HG02852 (cell line): ENCODE measurements around the gene MVP.
"Not testable (repeated sequence)": the region's sequence is repeated elsewhere in the genome, so short reads cannot be mapped to it uniquely, and the experiment has no call there.

Source experiments
- ATAC-seq: cut with Tn5 transposase; IDR thresholded peaks from one replicate; pipeline ENCODE4 v1.9.1; 2021; ENCODE audit warnings: mild to moderate bottlenecking, moderate library complexity; ENCODE audit not compliant: unreplicated experiment

The MVP gene

DNA sequence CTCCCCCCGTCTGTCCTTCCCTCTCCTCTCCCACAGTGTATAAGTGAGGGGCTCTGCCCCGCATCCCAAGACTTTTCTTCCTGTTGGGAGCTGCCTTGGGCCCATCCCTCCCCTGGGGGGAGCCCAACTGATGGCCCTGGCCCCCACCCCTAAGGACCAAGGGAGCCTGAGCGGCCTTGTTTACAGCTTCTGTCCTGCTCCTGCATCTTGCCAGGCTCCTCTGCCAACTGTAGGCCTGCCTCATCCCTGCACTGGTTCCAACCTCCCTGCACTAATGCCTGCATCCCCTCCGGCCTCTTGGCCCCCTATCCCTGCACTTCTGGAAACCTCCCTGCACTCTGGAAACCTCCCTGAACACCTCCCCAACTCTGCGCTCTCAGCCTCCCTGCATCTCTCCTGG, 5.7 kb upstream of the MVP start:
- ATAC-seq = no peak

DNA sequence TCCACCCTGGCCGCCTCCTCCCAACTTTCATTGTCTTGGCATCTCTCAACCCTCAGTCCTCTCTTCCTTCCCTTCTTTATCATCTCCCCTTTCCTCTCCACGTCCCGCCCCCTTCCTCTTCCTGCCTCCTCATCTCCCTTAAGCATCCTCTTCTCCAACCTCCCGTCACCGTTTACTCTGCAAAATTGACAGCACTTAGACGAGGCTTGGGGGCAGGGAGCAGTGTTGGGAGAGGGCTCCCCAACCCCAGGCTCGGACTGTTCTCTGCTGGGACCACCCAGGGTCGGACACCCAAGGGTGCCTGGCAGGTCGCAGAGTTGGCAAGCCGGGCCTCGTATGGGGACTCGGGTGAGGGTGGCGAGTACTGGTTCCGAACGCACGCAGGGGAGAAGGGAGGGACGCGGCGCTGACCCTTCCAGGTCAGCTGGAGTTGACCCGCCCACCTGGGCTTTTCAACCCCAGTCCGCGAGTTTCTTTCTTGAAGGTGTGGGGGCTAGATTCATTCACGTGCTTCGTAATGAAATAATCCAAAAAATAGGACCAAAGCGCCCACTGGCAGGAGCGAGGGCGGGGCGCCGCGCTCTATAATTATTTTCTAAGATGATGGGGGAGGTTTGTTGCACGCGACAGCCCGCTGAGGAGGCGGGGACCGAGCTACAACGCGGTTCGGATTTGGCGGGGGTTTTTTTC, 5.1 kb upstream of the MVP start:
- no peak for ATAC-seq

DNA sequence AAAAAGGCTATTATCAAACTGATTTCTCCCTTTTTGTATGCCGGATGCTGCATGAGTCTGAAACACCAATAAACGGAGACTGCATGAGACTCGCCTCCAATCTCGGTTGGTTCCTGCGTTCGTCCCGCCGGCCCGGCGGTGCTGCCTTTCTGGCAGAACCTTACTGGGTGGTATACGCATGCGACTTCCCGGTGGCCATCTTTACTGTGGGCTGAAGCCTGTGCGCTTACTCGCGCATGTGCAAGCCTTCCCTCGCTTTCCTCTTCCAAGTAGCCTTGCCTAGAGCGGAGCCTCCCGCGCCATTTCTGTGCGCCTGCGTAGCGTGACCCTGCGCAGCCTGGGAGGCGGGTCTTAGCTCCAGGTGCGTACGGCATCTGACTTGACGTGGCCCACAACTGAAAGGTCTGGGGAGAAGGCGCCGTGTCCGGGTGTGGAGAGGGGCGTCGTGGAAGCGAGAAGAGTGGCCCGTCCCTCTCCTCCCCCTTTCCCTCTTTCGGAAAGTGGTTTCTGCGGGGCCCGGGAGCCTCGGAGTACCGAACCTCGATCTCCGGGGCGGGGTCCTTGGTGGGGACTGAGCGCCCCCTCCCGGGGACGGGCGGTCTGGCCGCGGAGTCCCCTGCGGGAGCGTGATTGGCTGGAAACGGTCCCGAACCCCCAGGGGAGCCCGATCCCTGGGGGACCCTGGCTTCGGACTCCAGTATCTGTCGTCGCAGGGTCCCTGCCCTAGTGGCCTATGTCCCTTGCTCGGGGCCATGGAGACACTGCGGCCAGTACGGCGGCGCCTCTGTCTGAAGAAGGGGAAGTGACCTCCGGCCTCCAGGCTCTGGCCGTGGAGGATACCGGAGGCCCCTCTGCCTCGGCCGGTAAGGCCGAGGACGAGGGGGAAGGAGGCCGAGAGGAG, 4.2 kb upstream of the MVP start, which contains the start of gene PAGR1:
PAGR1 (plus strand) TSS at position 360 of the 901 bp plus-strand sequence; CDS start at position 734, 374 bp downstream.
- peak; percentile 49 for ATAC-seq

DNA sequence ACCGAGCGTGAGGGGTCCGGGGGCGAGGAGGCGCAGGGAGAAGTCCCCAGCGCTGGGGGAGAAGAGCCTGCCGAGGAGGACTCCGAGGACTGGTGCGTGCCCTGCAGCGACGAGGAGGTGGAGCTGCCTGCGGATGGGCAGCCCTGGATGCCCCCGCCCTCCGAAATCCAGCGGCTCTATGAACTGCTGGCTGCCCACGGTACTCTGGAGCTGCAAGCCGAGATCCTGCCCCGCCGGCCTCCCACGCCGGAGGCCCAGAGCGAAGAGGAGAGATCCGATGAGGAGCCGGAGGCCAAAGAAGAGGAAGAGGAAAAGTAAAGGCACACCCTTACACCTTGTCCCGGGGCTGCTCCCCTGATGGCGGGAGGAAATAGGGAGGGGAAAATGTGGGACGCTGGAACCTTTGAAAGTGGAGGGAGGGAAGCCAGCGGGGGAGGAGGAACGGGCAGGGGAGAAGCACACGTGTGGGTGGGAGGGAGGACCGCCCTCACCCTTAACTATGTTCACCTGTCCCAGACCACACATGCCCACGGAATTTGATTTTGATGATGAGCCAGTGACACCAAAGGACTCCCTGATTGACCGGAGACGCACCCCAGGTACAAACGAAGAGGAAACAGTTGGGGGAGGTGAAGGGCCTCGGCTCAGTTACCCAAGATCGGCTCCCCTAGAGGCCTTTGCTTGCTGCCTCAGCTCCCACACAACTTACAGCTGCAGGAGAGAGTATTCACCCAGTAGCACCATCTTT, 3.4 kb upstream of the MVP start:
- ATAC-seq = peak; percentile 4

DNA sequence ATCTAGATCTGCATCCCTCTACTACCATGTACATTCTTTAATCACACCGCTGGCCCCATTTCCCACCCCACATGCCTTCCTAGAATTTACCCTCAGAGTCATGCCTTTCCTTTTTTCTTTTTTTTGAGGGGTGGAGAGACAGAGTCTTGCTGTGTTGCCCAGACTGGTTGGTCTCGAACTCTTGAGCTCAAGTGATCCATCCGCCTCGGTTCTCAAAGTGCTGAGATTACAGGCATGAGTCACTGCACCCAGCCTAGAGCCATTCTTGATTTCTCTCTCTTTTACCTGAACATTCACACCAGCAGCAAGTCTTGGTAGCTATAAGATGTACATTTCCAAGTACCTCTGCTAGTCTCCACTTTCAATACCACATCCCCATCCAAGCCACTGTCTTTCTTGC, 2.2 kb upstream of the MVP start:
- ATAC-seq = no peak

DNA sequence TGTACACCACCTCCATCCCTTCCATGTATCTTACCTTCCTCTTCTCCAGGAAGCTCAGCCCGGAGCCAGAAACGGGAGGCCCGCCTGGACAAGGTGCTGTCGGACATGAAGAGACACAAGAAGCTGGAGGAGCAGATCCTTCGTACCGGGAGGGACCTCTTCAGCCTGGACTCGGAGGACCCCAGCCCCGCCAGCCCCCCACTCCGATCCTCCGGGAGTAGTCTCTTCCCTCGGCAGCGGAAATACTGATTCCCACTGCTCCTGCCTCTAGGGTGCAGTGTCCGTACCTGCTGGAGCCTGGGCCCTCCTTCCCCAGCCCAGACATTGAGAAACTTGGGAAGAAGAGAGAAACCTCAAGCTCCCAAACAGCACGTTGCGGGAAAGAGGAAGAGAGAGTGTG, 756 bp upstream of the MVP start:
- ATAC-seq = no peak

DNA sequence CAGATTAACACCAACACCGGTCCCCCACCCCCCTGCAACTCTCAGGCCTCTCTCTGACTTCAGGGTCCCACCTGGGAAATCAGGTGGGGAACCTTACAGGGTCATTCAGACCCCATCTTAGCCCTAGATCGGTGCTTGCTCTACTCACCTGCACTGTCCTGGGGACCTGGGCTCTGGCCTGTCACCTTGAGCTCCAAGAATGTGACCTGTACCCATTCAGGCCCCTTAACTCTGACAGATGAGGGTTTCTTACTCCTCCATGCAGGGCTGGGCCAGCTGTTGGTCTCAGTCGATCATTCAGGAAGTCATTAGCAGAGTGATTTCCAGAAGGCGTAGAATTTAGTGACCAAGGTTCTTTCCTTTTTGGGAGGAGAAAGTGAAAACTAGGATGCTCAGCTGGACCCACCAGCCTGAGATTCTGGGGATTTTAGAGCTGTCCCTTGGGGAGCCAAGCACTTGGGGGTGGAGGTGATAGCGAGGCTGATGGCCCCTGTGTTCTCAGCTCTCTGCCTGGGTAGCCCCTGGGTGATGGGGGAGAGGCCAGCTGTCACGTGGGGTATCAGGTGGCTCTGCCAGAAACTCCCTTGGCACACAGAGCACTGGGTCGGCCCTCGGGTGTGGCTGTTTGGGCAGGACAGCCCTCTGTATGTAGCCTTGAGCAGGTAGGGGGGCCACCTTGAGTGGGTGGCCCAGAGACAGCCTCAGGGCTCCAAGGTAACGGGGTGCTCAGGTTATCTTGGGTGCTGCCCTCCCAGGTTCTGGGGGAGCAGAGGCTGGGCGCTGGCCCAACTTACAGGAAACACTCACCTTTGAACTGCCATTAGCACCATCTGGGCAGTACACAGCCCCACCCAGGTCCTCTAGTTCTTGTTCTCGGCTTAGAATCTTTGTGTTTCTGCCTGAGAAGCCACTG, 724 bp downstream of the MVP start:
- peak; percentile 49 for ATAC-seq

DNA sequence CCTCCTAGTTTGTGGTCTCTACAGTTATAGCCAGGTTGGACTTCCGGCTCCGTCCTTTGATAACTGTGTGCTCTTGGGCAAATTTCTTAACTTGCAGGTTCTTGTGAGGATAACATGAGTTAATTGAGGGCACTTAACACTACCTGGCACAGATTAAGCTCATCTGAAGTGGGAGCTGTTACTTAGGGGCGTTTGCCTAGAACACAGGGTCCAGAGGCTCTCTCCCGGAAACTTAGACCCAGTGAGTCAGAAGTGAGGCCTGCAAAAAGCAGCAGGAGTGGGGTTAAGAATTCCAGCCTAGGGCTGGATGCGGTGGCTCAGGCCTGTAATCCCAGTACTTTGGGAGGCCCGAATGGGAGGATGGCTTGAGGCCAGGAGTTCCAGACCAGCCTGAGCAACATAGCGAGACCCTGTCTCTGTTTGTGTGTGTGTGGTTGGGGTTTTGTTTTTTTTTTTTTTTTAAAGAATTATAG, 1.4 kb downstream of the MVP start:
- no peak for ATAC-seq

DNA sequence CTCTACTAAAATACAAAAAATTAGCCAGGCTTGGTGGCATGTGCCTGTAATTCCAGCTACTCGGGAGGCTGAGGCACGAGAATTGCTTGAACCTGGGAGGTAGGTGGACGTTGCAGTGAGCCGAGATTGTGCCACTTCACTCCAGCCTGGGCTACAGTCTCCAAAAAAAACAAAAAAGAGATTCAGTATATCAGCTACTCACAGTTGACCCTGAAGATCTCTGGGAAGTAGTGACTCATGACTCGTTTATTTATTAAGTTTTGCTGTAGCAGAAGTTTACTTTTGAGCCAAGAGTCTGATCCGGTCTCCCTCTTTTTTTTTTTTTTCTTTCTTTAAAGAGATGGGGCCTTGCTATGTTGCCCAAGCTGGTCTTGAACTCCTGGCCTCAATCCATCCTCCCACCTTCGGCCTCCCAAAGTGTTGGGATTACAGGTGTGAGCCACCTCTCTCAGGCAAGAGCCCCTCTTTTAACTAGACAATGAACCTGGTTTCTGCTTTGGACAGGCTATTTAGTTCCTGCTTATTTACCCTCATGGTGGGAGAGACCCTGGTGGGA, 4.4 kb downstream of the MVP start:
- no peak for ATAC-seq

DNA sequence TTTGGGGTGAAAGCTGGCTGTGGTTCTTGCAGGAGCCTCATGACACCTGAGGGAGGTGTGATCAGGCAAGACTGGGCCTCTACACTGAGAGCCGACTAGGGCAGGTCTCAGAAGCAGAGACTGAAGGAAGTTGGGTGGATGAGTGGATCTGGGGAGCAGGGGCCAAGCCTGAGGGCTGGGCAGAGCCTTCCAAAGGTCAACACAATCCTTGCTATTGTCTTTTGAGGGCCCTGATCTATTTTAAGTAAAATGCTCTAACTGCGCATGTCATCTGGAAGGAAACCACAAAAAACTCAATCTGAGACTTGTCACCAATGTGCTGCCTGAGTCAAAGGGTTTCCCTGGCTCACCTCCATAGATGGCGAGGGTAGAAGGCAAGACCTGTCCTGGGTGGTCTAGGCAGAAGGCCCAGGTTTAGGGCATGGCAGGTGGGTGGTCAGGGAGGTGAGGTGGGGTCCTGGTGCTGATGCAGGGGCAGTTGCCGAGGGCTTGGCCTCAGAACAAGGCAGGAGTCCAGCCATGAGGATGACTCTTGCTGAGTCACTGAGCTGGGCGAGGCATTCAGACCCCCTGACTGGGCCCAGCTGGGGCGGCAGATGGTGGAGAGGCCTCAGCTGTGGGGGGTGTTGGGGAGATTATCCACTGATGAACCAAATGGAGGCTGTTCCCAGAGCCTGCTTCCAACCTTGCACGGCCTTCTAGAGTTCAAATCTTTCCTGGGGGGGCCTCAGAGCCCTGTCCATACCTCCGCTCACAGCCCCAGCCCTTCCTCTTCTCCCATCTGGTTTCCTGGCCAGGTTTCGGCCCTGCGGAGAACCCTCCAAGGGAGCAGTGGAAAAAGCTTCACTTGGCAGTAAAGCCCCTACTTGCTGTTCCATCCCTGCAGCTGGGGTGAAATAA, 5.1 kb downstream of the MVP start:
- ATAC-seq = no peak

DNA sequence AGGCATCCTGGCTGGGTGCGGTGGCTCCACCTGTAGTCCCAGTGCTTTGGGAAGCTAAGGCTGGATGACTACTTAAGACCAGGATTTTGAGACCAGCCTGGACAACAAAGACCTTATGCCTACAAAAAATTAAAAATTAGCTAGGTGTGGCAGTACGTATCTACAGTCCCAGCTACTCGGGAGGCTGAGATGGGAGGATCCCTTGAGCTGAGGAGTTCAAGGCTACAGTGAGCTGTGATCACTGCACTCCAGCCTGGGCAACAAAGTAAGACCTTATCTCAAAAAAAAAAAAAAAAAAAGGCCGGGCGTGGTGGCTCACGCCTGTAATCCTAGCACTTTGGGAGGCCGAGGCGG, 6.1 kb downstream of the MVP start:
- no peak for ATAC-seq

DNA sequence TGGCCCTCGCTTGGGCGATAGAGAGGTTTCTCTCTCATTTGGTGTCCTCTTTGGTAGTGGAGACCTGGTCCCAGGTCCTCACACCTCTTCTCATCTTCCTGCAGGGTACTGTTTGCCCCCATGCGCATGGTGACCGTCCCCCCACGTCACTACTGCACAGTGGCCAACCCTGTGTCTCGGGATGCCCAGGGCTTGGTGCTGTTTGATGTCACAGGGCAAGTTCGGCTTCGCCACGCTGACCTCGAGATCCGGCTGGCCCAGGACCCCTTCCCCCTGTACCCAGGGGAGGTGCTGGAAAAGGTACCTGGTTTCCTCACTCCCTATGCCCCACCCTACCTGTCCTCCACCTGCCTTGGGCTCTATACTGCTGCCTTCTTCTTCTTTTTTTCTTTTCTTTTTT, 10.5 kb downstream of the MVP start:
- ATAC-seq = no peak

DNA sequence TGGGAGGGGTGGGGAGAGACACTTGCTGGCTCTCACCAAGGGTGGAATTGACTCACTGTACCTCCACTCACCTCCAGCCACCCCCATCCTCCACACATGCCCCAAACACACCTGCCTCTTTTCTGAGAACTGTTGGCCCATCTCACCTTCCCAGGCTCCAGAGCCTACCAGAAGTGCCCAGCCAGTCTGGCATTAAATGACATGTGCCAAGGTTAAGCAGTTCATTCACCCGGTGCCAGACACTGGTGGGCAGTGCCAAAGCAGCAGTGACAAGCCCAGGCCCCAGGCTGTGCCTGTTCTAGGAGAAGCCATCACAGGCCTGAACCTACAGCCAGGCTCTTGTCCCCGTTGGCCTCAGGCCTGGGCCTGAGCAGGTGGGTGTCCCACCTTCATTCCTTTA, 11.2 kb downstream of the MVP start:
- no peak for ATAC-seq

DNA sequence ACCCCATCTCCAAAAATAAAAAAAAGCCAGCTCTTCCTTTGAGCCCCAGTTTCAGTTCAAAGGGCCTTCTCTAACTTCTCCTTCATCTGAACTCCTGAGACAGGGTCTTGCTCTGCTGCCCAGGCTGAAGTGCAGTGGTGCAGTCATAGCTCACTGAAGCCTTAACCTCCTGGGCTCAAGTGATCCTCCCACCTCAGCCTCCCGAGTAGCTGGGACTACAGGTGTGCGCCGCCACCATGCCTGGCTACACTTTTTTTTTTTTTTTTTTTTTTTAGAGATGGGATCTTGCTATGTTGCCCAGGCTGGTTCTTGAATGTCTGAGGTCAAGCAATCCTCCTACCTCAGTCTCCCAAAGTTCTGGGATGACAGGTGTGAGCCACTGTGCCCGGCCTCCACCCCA, 13.0 kb downstream of the MVP start:
- ATAC-seq = not testable (repeated sequence)

DNA sequence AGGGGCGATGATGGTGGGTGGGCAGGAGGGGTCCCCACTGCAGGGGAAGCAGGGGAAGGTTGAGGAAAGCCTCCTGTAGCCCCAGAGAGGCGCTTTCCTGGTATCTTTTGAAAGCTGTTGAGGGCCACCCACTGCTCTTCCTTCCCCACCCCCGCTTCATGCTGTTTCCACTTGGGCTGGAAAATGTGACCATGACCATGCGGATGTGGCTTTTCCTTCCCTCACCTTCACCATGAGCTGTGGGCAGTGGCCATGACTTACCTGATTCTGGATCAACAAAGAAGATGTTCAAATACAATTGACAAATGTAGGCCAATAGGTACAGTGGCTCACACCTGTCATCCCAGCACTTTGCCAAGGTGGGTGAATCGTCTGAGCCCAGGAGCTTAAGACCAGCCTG, 13.8 kb downstream of the MVP start:
- ATAC-seq = no peak

DNA sequence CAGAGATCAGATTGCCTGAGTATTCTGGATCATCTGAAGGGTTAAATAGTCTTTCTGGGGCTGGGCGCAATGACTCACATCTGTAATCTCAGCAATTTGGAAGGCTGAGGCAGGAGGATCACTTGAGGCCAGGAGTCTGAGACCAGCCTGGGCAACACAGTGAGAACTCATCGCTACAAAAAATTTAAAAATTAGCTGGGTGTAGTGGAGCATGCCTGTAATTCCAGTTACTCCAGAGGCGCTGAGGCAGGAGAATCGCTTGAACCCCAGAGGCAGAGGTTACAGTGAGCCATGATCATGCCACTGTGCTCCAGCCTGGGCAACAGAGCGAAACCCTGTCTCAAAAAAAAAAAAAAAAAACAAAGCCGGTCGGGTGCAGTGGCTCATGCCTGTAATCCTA, 15.7 kb downstream of the MVP start:
- no peak for ATAC-seq

DNA sequence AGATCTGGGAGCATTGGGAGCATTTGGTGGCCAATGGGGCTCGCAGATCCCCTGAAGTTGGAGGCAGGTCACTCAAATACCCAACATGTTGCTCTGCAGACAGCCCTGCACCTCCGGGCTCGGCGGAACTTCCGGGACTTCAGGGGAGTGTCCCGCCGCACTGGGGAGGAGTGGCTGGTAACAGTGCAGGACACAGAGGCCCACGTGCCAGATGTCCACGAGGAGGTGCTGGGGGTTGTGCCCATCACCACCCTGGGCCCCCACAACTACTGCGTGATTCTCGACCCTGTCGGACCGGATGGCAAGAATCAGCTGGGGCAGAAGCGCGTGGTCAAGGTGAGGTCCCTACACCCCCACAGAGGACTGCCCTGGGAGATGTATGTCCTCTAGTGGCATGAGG, 16.4 kb downstream of the MVP start:
- ATAC-seq = no peak

DNA sequence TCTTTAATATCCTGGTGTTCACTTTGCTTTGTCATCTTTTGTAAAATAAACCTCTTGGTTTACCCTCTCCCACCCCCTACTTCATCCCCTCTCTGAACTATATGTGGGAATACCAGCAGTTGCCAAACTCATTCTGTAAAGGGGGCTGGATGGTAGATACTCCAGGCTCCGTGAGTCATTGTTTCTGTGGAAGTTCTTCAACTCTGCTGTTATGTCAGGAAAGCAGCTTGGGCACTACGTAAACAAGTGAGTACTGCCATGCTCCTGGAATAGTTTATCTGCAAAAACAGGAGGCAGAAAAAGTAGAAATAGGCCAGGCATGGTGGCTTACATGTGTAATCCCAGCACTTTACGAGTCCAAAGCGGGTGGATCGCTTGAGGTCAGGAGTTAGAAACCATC, 17.6 kb downstream of the MVP start:
- ATAC-seq = no peak

DNA sequence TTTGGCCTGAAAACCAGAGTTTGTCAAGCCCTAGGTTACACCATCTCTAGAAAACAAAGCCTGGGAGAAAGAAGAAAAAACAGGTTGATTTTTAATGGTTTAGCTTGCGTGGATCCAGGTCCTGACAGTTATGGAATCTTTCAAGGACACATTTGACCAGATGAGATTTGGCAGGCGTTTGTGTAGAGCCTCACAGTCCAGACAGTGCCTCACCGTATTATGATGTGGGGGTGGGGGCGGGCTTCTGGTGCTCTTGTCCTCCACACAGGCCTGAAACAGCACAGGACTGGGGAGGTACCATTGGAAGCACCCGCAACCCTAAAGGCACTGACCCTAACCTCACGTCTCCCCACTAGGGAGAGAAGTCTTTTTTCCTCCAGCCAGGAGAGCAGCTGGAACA, 19.6 kb downstream of the MVP start:
- no peak for ATAC-seq
